GM23338 (cell line): Measurements from ENCODE around the gene FRK.

Source experiments
- EZH2 ChIP-seq: fragments of 200-600 bp; sonication (generic); IDR thresholded peaks from one replicate; pipeline ENCODE4 v1.8.0; 2017; ENCODE audit warnings: antibody characterized with exemption, mild to moderate bottlenecking, low read depth; ENCODE audit not compliant: unreplicated experiment
- EZH2phosphoT487 ChIP-seq: fragments of 200-600 bp; sonication (generic); IDR thresholded peaks from one replicate; pipeline ENCODE4 v1.8.1; 2018; ENCODE audit warnings: antibody characterized with exemption; ENCODE audit not compliant: unreplicated experiment
- TF ChIP-seq, protein P1 (sequence below), 2 experiments: fragments of 200-600 bp in 1 of 2; sonication (generic) in 1 of 2; conservative IDR thresholded peaks; 2 replicates each; pipeline versions ENCODE4 v1.5.1 to v1.6.1; 2016 to 2017; ENCODE audit warnings: antibody characterized with exemption in 2 of 2, low read depth in 2 of 2, mild to moderate bottlenecking in 2 of 2, moderate library complexity in 1 of 2

DNA sequence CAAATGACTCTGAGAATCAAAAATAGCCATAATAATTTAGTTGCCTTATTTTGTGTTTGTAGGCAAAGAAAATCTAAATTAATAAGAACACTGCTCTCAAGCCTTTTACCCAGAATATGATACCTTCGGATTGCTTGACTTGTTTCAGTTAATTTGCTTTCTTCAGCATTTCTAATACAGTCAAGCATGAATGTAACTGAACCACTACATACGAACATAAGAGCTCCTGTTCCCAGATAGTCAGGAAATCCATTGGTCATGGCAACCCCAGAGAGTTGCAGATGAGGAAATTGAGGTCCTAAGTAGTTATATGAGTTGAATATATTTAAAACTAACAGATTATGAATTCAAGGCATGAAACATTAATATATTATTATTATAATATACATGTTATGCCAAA is 2.9 kb downstream of the FRK start:
- TF ChIP-seq, protein P1, sequence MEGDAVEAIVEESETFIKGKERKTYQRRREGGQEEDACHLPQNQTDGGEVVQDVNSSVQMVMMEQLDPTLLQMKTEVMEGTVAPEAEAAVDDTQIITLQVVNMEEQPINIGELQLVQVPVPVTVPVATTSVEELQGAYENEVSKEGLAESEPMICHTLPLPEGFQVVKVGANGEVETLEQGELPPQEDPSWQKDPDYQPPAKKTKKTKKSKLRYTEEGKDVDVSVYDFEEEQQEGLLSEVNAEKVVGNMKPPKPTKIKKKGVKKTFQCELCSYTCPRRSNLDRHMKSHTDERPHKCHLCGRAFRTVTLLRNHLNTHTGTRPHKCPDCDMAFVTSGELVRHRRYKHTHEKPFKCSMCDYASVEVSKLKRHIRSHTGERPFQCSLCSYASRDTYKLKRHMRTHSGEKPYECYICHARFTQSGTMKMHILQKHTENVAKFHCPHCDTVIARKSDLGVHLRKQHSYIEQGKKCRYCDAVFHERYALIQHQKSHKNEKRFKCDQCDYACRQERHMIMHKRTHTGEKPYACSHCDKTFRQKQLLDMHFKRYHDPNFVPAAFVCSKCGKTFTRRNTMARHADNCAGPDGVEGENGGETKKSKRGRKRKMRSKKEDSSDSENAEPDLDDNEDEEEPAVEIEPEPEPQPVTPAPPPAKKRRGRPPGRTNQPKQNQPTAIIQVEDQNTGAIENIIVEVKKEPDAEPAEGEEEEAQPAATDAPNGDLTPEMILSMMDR (conservative IDR thresholded peaks at IDR 0.05; ENCODE audit: low read depth in 2 of 2) = no peak
- no peak for TF ChIP-seq EZH2phosphoT487
- TF ChIP-seq EZH2 = no peak
